GM12891 (cell line): ENCODE results near the gene BRAF.

ENCODE experiments used
- POLR2A ChIP-seq: IDR thresholded peaks from 2 replicates; pipeline ENCODE4 v1.6.1; 2011; ENCODE audit warnings: low read depth, low read length, control low read depth
- SPI1 ChIP-seq: IDR thresholded peaks from 2 replicates; pipeline ENCODE4 v1.6.1; 2011; ENCODE audit warnings: low read depth, low read length, control low read depth
- TAF1 ChIP-seq: IDR thresholded peaks from 2 replicates; pipeline ENCODE4 v1.6.1; 2011; ENCODE audit warnings: low read depth, low read length, control low read depth

DNA sequence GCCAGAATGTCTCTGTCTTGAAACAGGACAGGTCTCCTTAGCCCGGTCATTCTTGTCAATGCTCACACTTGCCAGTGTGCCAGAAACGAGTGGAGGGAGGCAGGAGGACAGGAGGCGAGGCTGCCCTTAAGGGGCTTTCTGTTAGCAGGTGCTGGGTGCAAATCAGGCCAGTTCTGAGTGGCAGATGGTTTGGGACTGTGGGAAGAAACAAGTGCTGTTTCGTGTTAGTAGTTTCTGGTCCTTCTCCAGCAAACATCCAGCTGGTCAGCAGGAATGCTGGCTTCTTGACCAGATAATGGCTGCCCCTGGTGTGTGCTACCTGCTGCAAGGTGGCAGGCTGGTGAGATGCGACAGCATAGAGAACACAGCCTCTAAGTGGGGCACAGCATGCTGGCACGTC lies 236.4 kb downstream of the BRAF start:
- TF ChIP-seq POLR2A (no peak), TAF1 (no peak), SPI1 (no peak)
